GM12801 (cell line): ENCODE measurements around the gene CNTN1.

Source experiments
- CTCF ChIP-seq: IDR thresholded peaks from one replicate; pipeline ENCODE4 v1.5.1; 2011; ENCODE audit warnings: control low read depth; ENCODE audit not compliant: insufficient read length; ENCODE audit errors: extremely low read depth

Gene CNTN1

GRCh38 chr12:40889329-40889728 is 197.1 kb downstream of the CNTN1 start:
- no peak for TF ChIP-seq CTCF

- no peak for TF ChIP-seq CTCF
These were observed 200.3 kb downstream of the CNTN1 start for GRCh38 chr12:40892528-40892927.

GRCh38 chr12:40898505-40898904 is 206.3 kb downstream of the CNTN1 start:
- no peak for TF ChIP-seq CTCF

- no peak for TF ChIP-seq CTCF
These were observed 210.8 kb downstream of the CNTN1 start for GRCh38 chr12:40903040-40903439.

- TF ChIP-seq CTCF: no peak
These were observed 214.9 kb downstream of the CNTN1 start for GRCh38 chr12:40907115-40907527.

- TF ChIP-seq CTCF: no peak
These were observed 219.4 kb downstream of the CNTN1 start for GRCh38 chr12:40911676-40912075.

GRCh38 chr12:40915172-40915571 is 222.9 kb downstream of the CNTN1 start:
- no peak for TF ChIP-seq CTCF

- no peak for TF ChIP-seq CTCF
These were observed 225.3 kb downstream of the CNTN1 start for GRCh38 chr12:40917561-40917960.
